Neural progenitor cell (in vitro differentiated cells): ENCODE data around the gene SDF4.

Experiments
- EZH2 ChIP-seq: fragments of 200-600 bp; sonication (generic); IDR thresholded peaks from 2 replicates; pipeline ENCODE4 v1.6.1; 2017; ENCODE audit warnings: antibody characterized with exemption, mild to moderate bottlenecking, moderate library complexity
- EZH2phosphoT487 ChIP-seq: fragments of 200-600 bp; sonication (generic); IDR thresholded peaks from 2 replicates; pipeline ENCODE4 v1.6.1; 2017; ENCODE audit warnings: antibody characterized with exemption
- TF ChIP-seq, protein P1 (sequence below): fragments of 200-600 bp; sonication (generic); IDR thresholded peaks from 2 replicates; pipeline ENCODE4 v1.5.1; 2017; ENCODE audit warnings: antibody characterized with exemption, mild to moderate bottlenecking

DNA sequence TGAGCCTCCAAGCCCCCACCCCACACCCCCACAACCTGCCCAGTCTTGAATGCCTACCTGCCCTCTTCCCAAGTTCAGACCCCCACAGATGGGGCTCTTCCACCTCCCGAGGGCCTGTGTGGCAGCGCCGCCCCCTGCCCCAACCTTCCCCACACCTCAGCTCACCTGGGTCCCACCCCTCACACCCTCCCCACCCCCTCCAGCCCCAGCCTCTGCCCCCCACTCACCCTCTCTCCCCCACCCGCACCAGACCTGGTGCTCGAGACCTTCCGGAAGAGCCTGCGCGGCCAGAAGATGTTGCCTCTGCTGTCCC lies 34.7 kb downstream of the SDF4 start:
- TF ChIP-seq EZH2 (no peak), EZH2phosphoT487 (no peak)
- TF ChIP-seq, protein P1, sequence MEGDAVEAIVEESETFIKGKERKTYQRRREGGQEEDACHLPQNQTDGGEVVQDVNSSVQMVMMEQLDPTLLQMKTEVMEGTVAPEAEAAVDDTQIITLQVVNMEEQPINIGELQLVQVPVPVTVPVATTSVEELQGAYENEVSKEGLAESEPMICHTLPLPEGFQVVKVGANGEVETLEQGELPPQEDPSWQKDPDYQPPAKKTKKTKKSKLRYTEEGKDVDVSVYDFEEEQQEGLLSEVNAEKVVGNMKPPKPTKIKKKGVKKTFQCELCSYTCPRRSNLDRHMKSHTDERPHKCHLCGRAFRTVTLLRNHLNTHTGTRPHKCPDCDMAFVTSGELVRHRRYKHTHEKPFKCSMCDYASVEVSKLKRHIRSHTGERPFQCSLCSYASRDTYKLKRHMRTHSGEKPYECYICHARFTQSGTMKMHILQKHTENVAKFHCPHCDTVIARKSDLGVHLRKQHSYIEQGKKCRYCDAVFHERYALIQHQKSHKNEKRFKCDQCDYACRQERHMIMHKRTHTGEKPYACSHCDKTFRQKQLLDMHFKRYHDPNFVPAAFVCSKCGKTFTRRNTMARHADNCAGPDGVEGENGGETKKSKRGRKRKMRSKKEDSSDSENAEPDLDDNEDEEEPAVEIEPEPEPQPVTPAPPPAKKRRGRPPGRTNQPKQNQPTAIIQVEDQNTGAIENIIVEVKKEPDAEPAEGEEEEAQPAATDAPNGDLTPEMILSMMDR = no peak
